GM10266 (cell line): Measurements from ENCODE around the gene UNC45A.
A peak's percentile ranks its signal among the peaks of the same experiment; 100 is the strongest.
"Not testable (repeated sequence)": the region's sequence is repeated elsewhere in the genome, so short reads cannot be mapped to it uniquely, and the experiment has no call there.

Source experiments
- DNase-seq: peaks from one replicate; pipeline ENCODE4 v3.0.0; 2012; ENCODE audit errors: extremely low spot score
- TF ChIP-seq, protein P1 (sequence below): IDR thresholded peaks from 2 replicates; pipeline ENCODE4 v1.5.1; 2012; ENCODE audit warnings: mild to moderate bottlenecking, low read depth; ENCODE audit not compliant: control insufficient read depth, insufficient read depth; ENCODE audit errors: missing control alignments

The UNC45A gene

DNA sequence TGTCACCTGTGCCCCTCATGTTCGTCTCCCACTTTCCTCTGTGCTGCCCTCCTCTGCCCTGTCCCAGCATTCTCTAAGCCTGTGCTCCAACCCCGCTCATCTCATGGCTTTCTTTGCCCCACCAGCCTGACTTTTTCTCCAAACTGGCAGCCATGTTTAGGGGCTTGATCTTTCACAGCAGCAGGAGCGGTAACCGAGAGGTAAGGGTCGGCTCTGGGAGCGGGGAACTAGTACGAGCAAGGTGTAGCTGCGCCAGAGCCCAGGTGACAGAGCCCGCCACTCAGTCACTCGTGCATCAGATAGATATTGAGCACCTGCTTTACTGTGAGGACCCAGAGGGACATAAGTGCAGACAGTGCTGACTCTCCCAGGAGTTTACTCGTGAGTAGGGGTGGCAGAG lies 18.6 kb upstream of the UNC45A start:
- DNase-seq = no peak
- TF ChIP-seq, protein P1, sequence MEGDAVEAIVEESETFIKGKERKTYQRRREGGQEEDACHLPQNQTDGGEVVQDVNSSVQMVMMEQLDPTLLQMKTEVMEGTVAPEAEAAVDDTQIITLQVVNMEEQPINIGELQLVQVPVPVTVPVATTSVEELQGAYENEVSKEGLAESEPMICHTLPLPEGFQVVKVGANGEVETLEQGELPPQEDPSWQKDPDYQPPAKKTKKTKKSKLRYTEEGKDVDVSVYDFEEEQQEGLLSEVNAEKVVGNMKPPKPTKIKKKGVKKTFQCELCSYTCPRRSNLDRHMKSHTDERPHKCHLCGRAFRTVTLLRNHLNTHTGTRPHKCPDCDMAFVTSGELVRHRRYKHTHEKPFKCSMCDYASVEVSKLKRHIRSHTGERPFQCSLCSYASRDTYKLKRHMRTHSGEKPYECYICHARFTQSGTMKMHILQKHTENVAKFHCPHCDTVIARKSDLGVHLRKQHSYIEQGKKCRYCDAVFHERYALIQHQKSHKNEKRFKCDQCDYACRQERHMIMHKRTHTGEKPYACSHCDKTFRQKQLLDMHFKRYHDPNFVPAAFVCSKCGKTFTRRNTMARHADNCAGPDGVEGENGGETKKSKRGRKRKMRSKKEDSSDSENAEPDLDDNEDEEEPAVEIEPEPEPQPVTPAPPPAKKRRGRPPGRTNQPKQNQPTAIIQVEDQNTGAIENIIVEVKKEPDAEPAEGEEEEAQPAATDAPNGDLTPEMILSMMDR = no peak

DNA sequence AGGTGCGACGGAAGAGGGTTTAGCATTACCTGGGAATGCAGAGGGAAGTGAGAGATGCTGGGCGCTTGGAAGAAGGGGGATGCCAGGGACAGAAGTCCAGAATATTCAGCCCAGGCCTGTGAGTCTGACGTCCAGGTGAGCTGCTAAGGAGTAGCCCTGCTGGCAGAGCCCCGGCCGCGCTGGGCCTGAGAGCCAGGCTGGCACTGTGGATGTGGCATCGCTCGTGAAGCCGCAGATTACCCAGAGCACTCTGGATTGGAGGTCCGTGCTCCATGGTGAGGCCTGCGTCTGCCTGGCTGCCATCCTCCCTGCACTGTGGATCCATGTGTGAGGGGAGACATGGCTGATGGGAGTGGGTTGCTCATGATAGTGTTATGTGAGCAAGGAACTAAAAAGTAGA lies 17.5 kb upstream of the UNC45A start:
- TF ChIP-seq, protein P1 = no peak
- DNase-seq = no peak

DNA sequence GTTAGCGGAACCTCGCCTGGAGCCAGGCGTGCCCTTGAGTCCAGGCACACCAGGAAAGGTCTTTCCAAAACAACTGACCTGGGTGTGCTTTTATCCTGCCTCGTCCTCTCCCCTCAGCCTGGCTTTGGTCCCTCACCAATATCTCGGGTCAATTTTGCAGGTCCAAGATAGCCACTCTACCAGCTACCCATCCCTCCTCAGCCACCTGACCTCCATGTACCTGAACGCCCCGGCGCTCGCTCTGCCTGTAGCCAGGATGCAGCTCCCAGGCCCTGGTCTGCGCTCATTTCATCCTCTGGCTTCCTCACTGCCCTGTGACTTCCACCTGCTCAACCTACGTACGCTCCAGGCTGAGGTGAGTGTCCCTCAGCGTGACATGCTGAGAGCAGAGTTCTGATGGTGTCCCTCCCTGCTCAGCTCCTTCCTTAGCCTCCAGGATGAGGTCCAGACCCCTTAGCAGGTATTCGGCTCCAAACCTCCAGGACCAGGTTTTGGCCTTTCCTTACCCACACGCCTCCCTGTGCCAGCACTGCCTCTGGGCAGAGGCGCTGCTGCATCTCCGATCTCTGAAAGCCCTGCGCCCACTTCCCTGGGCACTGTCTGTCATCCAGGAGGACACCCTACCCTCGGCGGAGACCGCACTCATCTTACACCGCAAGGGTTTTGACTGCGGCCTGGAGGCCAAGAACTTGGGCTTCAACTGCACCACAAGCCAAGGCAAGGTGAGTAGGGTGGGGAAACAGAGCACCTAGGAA lies 16.9 kb upstream of the UNC45A start:
- no peak for DNase-seq
- TF ChIP-seq, protein P1 = no peak

DNA sequence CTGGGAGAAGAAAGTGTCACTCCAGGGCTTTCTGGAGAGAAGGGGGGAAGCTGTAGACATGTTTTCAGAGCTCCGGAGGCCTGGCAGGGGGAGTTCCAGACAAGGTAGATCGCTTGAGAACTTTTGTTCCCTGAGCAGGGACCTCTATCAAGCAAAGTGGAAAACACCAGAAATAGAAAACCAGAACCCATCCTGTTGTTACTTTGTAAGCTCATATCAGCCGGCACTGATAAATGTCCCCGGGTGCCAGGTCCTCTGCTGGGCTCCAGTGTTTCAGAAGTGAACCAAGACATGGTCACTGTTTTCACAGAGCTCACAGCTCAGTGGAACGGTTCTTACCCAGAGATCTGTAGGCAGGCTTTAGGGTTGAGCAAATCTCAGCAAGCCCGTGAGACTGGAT lies 16.2 kb upstream of the UNC45A start:
- DNase-seq = no peak
- TF ChIP-seq, protein P1 = no peak

DNA sequence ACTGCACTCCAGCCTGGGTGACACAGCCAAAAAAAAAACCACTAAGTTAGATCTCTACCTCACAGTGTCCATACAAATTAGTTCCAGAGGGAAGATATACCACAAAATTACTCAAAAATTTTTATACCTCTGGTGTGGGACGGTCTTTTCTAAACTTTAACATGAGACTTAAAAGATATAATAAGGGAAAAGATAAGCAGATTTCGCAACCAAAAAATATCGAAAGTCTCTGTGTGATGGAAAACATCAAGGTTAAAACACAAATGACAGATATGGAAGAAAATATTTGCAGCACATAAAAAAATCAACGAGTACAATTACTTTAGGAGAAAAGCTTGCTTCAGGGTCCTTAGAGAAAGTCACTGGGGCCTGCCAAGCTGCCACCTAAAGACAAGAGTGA lies 13.2 kb upstream of the UNC45A start:
- TF ChIP-seq, protein P1 = no peak
- DNase-seq = no peak

DNA sequence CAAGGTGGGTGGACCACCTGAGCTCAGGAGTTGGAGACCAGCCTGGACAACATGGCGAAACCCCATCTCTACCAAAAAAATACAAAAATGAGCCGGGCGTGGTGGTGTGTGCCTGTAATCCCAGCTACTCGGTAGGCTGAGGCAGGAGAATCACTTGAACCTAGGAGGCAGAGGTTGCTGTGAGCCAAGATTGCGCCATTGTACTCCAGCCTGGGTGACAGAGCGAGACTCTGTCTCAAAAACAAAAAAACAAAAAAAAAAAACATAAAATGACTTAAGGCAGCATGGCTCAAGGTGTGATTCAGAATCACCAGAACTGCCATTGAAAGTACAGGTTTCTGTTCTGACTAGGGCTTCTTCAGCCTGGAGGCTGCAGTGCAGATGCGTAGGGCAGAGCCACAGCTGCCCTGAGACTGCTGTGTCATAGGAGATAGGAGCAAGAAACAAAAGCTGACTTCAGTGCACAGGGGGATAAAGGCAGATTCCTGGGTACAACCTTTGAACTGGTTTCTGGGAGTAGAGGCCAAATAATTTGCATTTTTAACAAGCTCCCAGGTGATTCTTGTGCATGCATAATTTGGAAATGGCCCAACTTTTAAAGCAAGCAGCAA lies 12.3 kb upstream of the UNC45A start:
- DNase-seq = peak; percentile 74

DNA sequence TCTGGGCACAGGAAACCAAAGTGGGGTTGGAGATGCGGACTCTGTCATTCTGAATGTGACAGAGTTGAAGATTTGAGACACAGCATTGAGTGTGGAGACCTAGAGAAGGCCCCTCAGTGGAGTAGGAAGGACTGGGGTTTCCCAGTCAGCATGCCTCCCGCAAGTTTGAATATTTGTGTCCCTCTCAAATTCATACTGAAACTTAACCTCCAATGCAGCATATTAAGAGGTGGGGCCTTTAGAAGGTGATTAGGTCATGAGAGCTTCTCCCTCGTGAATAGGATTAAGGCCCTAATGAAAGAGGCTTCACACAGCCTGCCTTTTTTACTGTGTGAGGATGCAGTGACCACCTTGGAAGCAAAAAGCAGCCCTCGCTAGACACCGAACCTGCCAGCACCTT lies 10.7 kb upstream of the UNC45A start:
- TF ChIP-seq, protein P1 = no peak
- peak; percentile 79 for DNase-seq

DNA sequence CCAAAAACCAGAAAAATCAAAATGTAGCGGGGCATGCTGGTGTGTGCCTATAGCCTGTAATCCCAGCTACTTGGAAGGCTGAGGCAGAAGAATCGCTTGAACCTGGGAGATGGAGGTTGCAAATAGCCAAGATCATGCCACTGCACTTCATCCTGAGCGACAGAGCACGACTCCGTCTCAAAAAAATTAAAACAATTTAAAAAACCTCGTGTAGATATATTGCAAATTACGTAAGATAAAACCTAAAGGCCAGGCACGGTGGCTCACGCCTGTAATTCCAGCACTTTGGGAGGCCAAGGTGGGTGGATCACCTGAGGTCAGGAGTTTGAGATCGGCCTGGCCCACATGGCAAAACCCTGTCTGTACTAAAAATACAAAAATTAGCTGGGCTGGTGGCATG lies 8.3 kb upstream of the UNC45A start:
- DNase-seq = not testable (repeated sequence)

DNA sequence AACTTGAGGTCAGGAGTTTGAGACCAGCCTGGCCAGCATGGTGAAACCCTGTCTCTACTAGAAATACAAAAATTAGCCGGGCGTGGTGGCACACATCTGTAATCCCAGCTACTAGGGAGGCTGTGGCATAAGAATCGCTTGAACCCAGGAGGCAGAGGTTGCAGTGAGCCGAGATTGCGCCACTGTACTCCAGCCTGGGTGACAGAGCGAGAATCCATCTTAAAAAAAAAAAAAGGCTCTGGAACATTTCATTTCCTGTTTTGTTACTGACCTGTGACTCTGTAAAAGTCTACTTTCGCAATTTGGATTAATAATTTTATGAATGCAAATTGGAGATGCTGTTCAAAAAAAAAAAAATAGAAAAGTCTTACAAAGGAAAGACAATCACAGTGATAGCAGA lies 7.0 kb upstream of the UNC45A start:
- not testable (repeated sequence) for DNase-seq
